ENCODE results near the gene FLVCR2. TPM values are rescaled to one million over a fixed set of nuclear protein-coding genes. Genes with fewer than 3 reads are reported as not detected.

The FLVCR2 gene
- polyA plus RNA-seq, 3 donors: 13.2 to 36.6 (median 16.3) TPM

GRCh38 chr14:75553157-75553556 is 25.3 kb upstream of the FLVCR2 start:
- no peak for DNase-seq
- intact Hi-C loops (cut with micrococcal nuclease): no loop called here
- Mint-ChIP-seq H3K27ac (no peak overlapping the region), H3K36me3 (peaks cover 2 to 5% of the 10 kb centered on the region in 2 donors), H3K4me3 (no peak overlapping the region), H3K9me3 (peaks cover 3 to 10% (median 7%) of the 10 kb centered on the region in 7 donors), H3K27me3 (ENCODE audit: low read depth in 3 of 3) (peaks cover 0 to 2% (median 2%) of the 10 kb centered on the region in 3 donors), H3K4me1 (peaks cover 19% of the 10 kb centered on the region)
- Histone ChIP-seq H3K36me3 (replicated peaks in 1 of 2; ENCODE audit: control insufficient read depth in 1 of 2, insufficient read depth in 2 of 2, low read length in 2 of 2) (peaks cover 0 to 3% of the 10 kb centered on the region in 2 donors), H3K4me3 (replicated peaks in 1 of 3; ENCODE audit: low read depth in 2 of 3, low read length in 3 of 3) (no peak overlapping the region), H3K4me1 (ENCODE audit: control insufficient read depth in 1 of 2, insufficient read depth in 2 of 2, low read length in 2 of 2) (peaks cover 0 to 6% of the 10 kb centered on the region in 2 donors), H3K9me3 (replicated peaks in 1 of 2; ENCODE audit: control insufficient read depth in 1 of 2, insufficient read depth in 1 of 2, low read length in 2 of 2) (peaks cover 0 to 11% of the 10 kb centered on the region in 2 donors), H2AFZ (ENCODE audit: insufficient read depth, low read depth, low read length, poor library complexity, severe bottlenecking) (no peak overlapping the region), H3K4me2 (replicated peaks; ENCODE audit: extremely low read depth, low read length, poor library complexity, severe bottlenecking) (no peak overlapping the region), H4K20me1 (ENCODE audit: insufficient read depth, low read length) (no peaks in the 10 kb centered on the region), H3K79me2 (ENCODE audit: insufficient read depth, low read length) (no peaks in the 10 kb centered on the region), H3K27ac (ENCODE audit: low read depth in 1 of 2, low read length in 2 of 2) (no peak overlapping the region), H3K9ac (ENCODE audit: insufficient read depth, low read length, poor library complexity, severe bottlenecking) (no peak overlapping the region), H3K27me3 (ENCODE audit: control insufficient read depth in 2 of 2, insufficient read depth in 2 of 2, low read length in 2 of 2) (no peaks in the 10 kb centered on the region)
- 73% methylated on average over 3 of the region's 6 CpGs for WGBS (ENCODE audit: insufficient coverage)
- TF ChIP-seq, protein P1, sequence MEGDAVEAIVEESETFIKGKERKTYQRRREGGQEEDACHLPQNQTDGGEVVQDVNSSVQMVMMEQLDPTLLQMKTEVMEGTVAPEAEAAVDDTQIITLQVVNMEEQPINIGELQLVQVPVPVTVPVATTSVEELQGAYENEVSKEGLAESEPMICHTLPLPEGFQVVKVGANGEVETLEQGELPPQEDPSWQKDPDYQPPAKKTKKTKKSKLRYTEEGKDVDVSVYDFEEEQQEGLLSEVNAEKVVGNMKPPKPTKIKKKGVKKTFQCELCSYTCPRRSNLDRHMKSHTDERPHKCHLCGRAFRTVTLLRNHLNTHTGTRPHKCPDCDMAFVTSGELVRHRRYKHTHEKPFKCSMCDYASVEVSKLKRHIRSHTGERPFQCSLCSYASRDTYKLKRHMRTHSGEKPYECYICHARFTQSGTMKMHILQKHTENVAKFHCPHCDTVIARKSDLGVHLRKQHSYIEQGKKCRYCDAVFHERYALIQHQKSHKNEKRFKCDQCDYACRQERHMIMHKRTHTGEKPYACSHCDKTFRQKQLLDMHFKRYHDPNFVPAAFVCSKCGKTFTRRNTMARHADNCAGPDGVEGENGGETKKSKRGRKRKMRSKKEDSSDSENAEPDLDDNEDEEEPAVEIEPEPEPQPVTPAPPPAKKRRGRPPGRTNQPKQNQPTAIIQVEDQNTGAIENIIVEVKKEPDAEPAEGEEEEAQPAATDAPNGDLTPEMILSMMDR (IDR thresholded peaks at IDR 0.05): no peak

GRCh38 chr14:75553761-75554364 is 24.6 kb upstream of the FLVCR2 start:
- Histone ChIP-seq H3K36me3 (replicated peaks in 1 of 2; ENCODE audit: control insufficient read depth in 1 of 2, insufficient read depth in 2 of 2, low read length in 2 of 2) (no peaks in the 10 kb centered on the region), H2AFZ (ENCODE audit: insufficient read depth, low read depth, low read length, poor library complexity, severe bottlenecking) (no peak overlapping the region), H3K27ac (ENCODE audit: low read depth in 1 of 2, low read length in 2 of 2) (no peak overlapping the region), H3K9me3 (replicated peaks in 1 of 2; ENCODE audit: control insufficient read depth in 1 of 2, insufficient read depth in 1 of 2, low read length in 2 of 2) (peaks cover 0 to 11% of the 10 kb centered on the region in 2 donors), H3K9ac (ENCODE audit: insufficient read depth, low read length, poor library complexity, severe bottlenecking) (no peak overlapping the region), H3K4me2 (replicated peaks; ENCODE audit: extremely low read depth, low read length, poor library complexity, severe bottlenecking) (no peak overlapping the region), H3K79me2 (ENCODE audit: insufficient read depth, low read length) (no peaks in the 10 kb centered on the region), H4K20me1 (ENCODE audit: insufficient read depth, low read length) (no peaks in the 10 kb centered on the region), H3K27me3 (ENCODE audit: control insufficient read depth in 2 of 2, insufficient read depth in 2 of 2, low read length in 2 of 2) (no peaks in the 10 kb centered on the region), H3K4me3 (replicated peaks in 1 of 3; ENCODE audit: low read depth in 2 of 3, low read length in 3 of 3) (no peak overlapping the region), H3K4me1 (ENCODE audit: control insufficient read depth in 1 of 2, insufficient read depth in 2 of 2, low read length in 2 of 2) (peaks cover 0 to 6% of the 10 kb centered on the region in 2 donors)
- TF ChIP-seq, protein P1 (IDR thresholded peaks at IDR 0.05): no peak
- 0% methylated on average over 1 of the region's 4 CpGs for WGBS (ENCODE audit: insufficient coverage)
- intact Hi-C loops (cut with micrococcal nuclease): no loop called here
- no peaks in the 10 kb centered on the region for H3K36me3 Mint-ChIP-seq
- peaks cover 0 to 2% (median 2%) of the 10 kb centered on the region in 3 donors for H3K27me3 Mint-ChIP-seq (ENCODE audit: low read depth in 3 of 3)
- no peak overlapping the region for H3K27ac Mint-ChIP-seq
- peaks cover 3 to 10% (median 7%) of the 10 kb centered on the region in 7 donors for H3K9me3 Mint-ChIP-seq
- no peak for DNase-seq
- peaks cover 17% of the 10 kb centered on the region for H3K4me1 Mint-ChIP-seq
- no peak overlapping the region for H3K4me3 Mint-ChIP-seq

All from CD14-positive monocyte (primary cell).